Fibroblast of gingiva (primary cell): ENCODE measurements around the gene USP3.

Experiments
- DNase-seq: peaks from one replicate; pipeline ENCODE4 v3.0.0-alpha.2; 2011; ENCODE audit warnings: low read depth

USP3 gene

DNA sequence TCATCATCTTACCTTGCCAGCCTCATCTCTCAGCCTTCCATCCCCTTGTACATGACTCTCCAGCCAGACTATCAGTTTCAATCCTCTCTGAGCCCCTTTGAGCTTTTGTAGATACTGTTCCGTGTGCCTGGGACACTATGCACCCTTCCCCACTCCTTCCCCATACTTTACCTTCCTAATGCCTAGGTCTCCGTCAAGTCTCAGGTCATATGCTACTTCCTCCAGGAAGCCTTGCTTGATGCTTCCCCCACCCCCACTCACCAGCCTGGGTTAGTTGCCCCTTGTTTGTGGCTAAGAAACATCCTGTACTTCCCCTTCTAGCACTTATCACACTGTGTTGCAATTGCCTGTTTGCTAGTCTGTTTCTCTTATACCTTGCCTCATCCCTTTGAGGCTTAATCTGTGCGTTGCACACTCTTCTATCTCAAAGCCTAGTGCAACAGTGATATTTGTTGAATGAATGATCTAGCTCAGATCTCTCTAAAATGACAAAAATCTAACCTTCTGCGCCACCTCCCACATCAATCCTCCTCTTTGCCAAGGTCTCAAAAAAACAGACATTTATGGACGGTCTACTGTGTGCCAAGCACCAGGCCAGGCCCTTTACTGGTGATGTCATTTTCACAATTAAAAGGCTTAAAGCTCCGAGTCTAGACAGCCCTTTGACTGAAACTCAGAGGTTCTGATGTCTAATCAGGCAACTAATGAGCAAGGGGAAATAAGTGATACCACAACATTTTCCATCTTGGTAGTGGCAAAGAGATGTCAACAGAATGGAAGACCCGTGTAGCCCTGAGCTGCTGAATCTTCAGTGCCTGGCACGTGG lies 6.5 kb upstream of the USP3 start:
- DNase-seq, result no peak

DNA sequence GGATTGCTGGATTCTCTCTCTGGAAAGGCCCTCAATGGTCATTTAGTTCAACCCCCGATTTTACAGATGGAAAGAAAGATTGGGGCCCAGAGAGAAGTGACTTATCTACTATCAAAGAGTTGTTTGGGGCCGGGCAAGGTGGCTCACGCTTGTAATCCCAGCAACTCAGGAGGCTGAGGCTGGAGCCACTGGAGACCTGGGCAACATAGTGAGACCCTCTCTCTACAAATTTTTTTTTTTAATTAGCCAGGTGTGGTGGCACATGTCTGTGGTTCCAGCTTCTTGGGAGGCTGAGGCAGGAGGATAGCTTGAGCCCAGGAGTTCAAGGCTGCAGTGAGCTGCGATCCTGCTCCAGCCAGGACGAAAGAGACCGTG lies 5.2 kb upstream of the USP3 start:
- DNase-seq, result no peak

DNA sequence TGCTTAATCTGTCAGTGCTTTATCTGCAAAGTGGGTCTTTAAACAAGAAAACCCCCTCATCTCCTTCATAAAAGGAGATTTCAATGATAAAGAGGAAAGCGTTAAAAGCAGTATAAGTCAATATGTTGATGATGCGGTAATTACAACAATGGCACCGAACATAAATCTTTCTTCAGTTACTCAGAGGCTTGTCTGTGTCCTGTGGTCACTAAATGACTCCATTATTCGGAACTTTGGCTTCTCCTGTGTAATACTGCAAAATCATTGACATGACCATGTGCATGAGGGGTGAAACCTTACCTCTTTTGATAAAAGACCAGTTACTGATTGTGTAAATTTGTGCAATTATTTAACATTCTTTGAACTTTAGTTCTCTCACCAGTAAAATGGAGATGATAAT lies 4.8 kb upstream of the USP3 start:
- DNase-seq, result no peak

GRCh38 chr15:63500265-63501250 lies 3.8 kb upstream of the USP3 start:
- no peak for DNase-seq

DNA sequence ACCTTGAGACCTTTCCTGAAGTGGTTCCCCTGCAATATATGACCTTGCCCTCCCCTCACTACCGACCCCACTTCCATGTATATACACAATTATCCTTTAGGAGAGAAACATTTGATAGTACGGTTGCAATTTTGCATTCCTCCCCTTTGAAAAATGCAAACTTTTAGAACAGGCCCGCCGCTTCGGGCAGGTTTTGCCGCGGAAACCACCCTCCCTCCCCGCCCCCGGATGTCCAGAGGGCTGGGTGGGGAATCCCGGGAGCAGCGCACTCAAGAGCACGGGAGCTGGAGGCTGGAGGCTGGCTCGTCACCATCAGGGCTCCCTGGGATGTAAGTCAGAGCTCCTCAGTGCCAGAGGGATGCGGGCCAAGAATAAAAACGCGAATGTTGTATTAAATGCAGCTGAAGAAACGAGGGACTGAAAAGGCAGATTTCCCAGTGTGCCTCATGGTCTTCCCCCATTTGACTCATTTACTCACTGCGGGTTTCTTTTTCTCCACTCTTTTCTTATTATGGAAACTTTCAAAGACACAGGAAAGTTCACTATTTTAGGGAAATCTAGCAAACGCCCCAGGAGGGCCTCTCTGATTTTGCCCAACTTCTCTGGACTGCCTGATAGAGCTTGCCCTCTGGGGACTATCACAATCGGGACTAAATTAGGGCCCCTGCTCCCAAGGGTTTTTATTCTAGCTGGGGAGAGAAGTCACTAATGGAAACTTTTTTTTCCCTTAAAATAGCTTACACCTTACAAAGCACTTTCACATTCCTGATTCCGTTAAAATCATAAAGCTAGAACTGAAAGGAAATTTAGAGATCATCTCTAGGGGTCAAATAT lies 2.9 kb upstream of the USP3 start:
- DNase-seq, result peak; percentile 97

DNA sequence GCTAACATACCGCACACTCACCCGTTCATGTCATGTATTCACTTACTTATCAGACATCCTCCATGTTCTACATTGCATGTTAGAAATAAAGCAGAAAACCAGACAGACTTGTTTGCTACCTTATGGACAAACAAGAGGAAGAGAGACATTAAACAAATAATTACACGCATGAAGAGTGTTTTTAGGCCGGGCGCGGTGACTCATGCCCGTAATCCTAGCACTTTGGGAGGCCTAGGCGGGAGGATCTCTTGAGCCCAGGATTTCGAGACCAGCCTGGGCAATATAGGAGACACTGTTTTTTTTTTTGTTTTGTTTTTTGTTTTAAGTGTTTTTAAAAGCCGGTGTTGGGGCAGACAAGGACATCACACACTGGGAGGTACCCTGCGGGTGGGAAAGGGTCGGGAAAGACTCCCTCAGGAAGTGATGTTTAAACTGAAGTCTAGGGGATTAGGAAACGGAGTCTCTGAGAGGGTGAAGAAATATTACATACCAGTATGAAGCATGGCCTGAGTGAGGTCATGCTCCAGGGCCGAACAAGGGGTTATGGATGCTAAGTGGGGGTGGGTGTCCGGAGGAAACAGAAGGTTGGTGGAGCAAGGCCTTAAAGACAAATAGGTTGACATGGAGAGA lies 2.1 kb upstream of the USP3 start:
- DNase-seq, result peak; percentile 57

GRCh38 chr15:63502843-63503738 lies 1.3 kb upstream of the USP3 start:
- DNase-seq, result peak; percentile 99

DNA sequence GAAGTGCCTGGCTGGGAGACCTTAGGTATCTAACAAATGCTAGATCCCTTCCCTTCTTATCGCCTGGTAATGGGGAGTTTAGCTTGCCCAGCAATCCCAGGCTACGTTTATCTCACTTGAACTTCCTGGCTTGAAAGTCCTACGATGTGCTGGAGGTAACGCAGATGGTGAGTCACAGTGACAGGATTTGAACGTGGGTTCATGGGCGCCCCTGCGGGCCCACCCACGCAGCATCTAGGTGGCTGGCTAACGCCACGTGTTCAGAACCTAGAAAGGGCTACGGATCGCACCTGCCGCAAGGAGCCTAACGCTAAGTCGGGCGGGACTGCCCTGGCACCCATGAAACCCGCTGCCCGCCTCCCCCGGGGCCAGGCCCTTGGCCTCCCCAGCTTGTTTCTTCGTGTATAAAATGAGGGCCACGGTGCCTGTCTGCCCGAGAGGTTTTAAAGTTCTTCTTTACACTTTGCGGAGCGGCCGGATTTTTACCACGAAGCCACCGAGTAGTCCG lies 600 bp upstream of the USP3 start:
- peak; percentile 73 for DNase-seq

DNA sequence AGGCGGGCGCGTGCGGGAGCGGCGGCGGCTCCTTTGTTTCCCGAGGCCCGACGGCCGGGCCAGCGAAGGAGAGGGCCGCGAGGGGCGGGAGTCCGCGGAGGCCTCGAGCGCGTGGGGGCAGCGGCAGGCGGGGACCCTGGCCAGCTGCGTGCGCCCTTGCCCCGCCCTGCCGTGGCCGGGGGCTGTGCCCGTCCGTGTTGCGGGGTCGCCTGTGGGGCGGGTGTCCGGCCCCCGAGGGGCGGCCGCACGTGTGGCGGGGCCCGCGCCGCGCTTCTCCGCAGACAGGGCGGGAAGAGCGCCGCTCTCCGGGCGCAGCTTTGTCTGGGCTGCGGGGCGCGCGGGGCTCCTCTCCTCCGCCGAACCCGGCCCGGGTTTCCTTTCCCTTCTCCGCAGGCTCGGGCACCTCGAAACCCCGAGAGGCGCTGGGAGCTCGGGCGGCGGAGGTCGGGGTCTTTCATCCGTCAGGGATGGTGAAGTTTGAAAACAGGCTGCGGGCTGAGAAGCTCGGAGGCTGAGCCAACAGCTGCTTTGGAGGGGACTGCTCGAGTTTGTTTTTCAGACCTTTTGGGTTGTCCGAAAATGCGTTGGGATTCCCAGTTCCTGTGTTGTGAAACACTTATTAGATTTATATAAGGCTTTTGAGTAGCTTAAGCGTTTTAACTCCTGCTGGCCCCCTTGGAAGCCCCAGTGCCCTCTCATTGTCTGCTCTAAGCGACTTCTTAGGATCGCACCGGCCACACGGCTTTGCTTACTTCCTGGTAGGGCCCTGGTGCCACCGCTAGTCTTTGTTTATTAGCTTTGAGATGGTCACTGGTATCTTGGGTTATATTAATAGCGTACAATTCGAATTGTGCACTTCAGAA lies 817 bp downstream of the USP3 start:
- DNase-seq, result peak; percentile 56

DNA sequence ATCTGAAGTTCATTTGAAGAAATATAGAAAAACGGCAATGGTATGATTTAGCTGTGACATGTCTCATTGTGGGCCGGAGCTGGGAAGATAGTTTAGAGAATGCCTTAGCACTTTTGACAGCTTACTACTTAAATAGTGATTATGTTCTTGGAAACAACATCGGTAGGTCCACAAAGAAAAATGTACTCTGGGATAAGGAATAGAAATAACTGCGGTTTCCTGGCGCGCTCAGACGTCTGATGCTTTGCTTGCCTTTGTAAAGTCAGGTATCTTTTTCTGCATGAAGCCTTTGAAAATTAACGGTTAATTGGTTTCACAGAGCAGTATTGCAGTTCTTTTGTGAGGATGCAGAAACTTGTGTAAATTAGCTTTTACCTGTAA lies 1.4 kb downstream of the USP3 start:
- DNase-seq, result no peak

- DNase-seq, result no peak
These were observed 2.2 kb downstream of the USP3 start for GRCh38 chr15:63506537-63507035.

GRCh38 chr15:63507878-63508818 lies 3.8 kb downstream of the USP3 start:
- DNase-seq, result no peak

DNA sequence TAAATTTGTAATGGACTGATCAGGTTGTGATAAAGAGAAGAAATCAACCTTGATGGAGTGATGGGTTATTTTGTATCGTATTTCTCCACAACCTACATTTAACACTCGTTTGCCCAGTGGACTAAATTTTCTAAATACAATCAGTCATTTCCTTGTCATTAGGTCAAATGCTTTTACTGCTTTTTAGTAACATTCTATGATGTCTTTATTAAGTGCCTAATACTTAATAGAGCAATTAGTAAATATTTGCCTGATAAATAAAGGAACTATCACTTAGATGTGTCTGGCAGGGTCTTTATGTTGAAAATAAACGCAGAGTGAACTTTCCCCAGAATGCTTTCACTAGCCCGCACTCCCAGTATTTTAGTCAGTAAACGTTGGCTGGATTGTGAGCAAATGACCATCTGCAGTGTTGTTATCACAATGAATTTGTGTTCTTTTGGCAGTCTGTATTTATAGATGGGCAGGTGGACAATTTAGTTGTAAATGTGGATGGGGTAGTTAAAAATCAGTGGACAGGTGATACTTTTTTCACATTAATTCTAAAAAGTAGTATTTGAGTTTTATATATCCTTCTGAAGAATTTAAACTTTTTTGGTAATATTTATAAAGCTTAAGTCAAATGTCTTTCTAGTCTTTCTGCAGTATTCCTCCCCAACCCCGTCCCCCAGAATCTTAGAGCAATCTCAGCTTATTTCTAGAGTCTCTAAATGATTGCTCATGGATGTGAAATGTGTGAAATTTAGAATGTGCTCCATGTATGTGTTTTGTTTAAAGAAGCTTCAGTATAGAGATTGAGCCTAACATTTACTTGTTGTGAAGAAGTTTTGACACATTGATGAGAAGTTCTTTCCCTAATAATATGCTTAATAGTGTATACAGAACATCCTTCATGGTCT lies 4.9 kb downstream of the USP3 start:
- no peak for DNase-seq

- peak; percentile 65 for DNase-seq
These were observed 5.9 kb downstream of the USP3 start for GRCh38 chr15:63509955-63510940.

DNA sequence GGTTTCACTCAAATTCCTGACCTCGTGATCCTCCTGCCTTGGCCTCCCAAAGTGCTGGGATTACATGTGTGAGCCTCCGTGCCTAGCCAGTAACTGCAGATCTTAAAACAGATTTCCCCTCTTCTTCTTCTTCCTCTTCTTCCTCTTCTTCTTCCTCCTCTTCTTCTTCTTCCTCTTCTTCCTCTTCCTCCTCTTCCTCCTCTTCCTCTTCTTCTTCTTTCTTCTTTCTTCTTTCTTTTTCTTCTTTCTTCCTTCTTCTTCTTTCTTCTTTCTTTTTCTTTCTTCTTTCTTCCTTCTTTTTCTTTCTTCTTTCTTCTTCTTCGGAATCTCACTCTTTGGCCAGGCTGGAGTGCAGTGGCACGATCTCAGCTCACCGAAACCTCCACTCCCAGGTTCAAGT lies 7.8 kb downstream of the USP3 start:
- DNase-seq, result no peak

- DNase-seq, result no peak
These were observed 8.9 kb downstream of the USP3 start for GRCh38 chr15:63513271-63513670.
